Neural progenitor cell (in vitro differentiated cells): ENCODE data around the gene ACOXL.

ENCODE experiments used
- EZH2 ChIP-seq: fragments of 200-600 bp; sonication (generic); IDR thresholded peaks from 2 replicates; pipeline ENCODE4 v1.6.1; 2017; ENCODE audit warnings: antibody characterized with exemption, mild to moderate bottlenecking, moderate library complexity
- TF ChIP-seq, protein P1 (sequence below): fragments of 200-600 bp; sonication (generic); IDR thresholded peaks from 2 replicates; pipeline ENCODE4 v1.5.1; 2017; ENCODE audit warnings: antibody characterized with exemption, mild to moderate bottlenecking

DNA sequence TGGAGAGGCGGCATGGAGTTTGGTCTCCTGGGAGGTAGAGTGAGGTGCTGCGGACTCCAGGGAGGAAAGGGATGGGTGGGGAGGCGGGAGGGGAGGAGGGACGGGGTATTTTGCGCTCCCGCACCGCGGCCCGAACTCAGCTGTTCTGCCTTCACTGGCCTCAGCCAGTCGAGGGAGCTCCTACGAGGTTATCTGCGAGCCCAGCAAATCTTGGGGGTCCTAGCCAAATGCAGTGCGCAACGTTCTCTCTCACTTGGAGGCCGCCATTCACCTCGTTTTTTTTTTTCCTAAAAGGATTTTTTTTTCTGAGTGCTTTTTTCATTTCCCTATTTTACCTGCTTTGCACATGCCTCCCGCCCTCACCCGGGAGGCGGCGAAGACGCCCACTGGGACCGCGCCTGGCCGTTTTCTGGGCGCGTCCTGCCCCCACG, 387.5 kb downstream of the ACOXL start:
- TF ChIP-seq, protein P1, sequence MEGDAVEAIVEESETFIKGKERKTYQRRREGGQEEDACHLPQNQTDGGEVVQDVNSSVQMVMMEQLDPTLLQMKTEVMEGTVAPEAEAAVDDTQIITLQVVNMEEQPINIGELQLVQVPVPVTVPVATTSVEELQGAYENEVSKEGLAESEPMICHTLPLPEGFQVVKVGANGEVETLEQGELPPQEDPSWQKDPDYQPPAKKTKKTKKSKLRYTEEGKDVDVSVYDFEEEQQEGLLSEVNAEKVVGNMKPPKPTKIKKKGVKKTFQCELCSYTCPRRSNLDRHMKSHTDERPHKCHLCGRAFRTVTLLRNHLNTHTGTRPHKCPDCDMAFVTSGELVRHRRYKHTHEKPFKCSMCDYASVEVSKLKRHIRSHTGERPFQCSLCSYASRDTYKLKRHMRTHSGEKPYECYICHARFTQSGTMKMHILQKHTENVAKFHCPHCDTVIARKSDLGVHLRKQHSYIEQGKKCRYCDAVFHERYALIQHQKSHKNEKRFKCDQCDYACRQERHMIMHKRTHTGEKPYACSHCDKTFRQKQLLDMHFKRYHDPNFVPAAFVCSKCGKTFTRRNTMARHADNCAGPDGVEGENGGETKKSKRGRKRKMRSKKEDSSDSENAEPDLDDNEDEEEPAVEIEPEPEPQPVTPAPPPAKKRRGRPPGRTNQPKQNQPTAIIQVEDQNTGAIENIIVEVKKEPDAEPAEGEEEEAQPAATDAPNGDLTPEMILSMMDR: no peak
- TF ChIP-seq EZH2: no peak
